WI38 (cell line): Measurements from ENCODE around the gene TMEM120A.
"Not testable (repeated sequence)": the region's sequence is repeated elsewhere in the genome, so short reads cannot be mapped to it uniquely, and the experiment has no call there.

ENCODE experiments used
- H3K4me3 ChIP-seq: 2 replicates; pipeline ENCODE4 v1.5.1; 2011; ENCODE audit warnings: low read depth, mild to moderate bottlenecking, control low read depth, low read length
- TF ChIP-seq, protein P1 (sequence below): IDR thresholded peaks from 2 replicates; pipeline ENCODE4 v1.5.1; 2012; ENCODE audit warnings: low read depth, mild to moderate bottlenecking, control low read depth, low read length

TMEM120A gene

DNA sequence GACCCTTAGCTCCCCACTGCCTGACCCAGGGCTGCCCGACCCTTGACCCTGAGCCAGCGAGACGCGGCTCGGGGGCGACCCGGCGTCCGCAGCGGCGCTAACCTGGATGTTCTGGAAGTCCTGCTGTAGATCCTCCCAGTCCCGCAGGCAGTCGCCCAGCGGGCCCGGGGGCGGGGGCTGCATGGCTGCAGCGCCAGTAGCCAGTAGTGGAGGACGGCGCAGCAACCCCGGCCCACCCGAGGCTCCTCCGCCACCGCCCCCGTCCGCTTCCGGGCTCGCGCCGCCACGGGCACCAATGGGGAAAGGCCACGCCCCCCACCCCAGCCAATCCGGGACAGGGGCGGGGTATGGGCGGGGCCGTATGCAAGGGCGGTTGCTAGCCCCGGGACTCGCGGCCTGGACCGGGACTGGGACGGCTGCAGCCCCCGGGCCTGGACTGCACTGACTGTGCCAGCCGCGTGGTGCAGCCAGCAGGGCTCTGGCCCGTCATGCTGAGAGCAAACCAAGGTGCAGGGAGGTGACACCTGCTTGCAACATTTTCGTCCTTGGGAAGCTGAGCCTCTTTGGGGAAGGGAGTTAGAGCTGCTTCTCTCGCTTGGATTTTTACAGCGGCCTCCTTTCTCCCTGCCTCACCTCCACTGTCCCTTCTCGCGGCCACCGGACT lies at the start of gene TMEM120A:
TMEM120A (minus strand) TSS at position 208 of the 664 bp plus-strand sequence; CDS start at position 183, 25 bp downstream.
- H3K4me3 ChIP-seq = peak within 1 kb of the TSS; percentile 76
- TF ChIP-seq, protein P1, sequence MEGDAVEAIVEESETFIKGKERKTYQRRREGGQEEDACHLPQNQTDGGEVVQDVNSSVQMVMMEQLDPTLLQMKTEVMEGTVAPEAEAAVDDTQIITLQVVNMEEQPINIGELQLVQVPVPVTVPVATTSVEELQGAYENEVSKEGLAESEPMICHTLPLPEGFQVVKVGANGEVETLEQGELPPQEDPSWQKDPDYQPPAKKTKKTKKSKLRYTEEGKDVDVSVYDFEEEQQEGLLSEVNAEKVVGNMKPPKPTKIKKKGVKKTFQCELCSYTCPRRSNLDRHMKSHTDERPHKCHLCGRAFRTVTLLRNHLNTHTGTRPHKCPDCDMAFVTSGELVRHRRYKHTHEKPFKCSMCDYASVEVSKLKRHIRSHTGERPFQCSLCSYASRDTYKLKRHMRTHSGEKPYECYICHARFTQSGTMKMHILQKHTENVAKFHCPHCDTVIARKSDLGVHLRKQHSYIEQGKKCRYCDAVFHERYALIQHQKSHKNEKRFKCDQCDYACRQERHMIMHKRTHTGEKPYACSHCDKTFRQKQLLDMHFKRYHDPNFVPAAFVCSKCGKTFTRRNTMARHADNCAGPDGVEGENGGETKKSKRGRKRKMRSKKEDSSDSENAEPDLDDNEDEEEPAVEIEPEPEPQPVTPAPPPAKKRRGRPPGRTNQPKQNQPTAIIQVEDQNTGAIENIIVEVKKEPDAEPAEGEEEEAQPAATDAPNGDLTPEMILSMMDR = no peak

DNA sequence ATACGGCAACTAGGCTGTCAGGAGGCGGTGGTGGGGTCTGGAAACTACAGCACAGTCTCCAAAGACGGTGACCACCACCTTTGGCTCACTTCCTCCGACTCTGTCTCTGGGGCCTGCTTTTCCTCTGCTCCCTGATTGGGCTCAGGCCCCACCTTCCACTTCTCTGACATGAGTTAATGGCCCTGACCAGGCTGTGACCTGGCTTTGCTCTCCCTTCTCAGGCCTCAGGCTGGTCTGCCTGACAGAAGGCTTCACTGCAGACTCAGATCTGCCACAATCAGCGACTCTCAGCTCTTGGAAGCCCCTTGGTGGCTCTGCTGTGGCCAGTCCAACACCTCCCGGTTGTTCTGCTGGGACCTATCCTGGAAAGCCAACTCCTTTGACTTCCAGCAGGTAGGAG lies 45.7 kb upstream of the TMEM120A start:
- TF ChIP-seq, protein P1 = no peak
- H3K4me3 ChIP-seq = no peak overlapping the region

DNA sequence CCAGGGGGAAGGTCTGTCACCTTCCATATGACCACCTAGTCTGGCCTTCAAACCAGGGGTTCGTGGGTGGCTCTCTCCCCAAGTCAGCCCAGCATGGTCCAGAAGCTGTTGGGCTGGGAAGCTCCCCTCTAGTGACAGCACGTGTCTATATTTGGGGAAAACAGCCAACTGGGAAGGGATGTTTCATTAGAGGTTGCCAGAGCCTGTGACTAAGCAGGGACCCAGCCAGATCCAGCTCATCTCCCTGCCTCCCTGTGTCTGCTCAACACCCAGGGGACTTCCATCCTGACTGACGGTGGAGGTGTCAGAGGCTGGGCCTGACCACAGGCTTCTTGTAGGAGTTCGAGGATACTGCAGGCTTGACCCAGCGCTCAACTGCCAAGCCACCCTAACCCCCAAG lies 42.9 kb upstream of the TMEM120A start:
- TF ChIP-seq, protein P1 = no peak
- H3K4me3 ChIP-seq = no peak overlapping the region

DNA sequence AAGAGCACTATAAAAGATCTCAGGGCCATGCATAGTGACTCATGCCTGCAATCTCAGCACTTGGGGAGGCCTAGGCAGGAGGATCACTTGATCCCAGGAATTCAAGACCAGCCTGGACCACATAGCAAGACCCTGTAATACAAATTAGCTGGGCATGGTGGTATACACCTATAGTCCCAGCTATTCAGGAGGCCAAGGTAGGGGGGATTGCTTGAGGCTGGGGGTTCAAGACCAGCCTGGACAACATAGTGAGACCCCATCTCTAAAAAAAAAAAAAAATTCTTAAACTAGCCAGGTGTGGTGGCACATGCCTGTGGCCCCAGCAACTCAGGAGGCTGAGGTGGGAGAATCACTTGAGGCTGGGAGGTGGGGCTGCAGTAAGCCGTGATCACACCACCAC lies 37.6 kb upstream of the TMEM120A start:
- TF ChIP-seq, protein P1 = no peak
- no peak overlapping the region for H3K4me3 ChIP-seq

DNA sequence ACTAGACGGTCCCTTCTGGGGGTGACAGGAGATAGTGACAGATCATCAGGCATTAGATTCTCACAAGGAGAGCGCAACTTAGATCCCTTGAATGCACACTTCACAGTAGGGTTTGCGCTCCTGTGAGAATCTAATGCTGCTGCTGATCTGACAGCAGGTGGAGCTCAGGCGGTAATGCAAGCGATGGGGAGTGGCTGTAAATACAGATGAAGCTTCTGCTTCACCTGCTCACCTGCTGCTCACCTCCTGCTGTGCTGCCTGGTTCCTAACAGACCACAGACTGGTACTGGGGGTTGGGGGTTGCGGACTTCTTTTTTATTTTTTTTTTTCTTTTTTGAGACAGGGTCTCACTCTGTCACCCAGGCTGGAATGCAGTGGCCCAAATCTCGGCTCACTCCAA lies 35.3 kb upstream of the TMEM120A start:
- not testable (repeated sequence) for H3K4me3 ChIP-seq

DNA sequence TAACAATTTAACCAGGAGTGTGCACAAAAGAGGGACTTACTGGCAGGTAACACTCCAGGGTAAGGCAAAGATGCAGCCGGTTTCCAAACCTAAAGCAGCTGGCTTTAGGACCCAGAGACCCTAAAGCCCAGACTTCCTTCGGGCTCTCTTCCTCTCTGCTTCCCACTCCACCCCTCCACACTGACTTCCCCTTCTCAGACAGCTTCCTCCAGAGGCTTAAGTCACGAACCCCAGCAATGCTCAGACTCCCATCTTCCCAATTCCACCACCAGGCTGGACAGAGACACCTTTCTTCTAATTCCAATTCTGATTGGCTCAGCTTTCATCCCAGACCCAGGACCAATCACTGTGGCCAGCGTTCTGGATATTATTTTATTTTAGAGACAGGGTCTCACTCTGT lies 28.6 kb upstream of the TMEM120A start:
- TF ChIP-seq, protein P1 = no peak
- H3K4me3 ChIP-seq = no peak overlapping the region

DNA sequence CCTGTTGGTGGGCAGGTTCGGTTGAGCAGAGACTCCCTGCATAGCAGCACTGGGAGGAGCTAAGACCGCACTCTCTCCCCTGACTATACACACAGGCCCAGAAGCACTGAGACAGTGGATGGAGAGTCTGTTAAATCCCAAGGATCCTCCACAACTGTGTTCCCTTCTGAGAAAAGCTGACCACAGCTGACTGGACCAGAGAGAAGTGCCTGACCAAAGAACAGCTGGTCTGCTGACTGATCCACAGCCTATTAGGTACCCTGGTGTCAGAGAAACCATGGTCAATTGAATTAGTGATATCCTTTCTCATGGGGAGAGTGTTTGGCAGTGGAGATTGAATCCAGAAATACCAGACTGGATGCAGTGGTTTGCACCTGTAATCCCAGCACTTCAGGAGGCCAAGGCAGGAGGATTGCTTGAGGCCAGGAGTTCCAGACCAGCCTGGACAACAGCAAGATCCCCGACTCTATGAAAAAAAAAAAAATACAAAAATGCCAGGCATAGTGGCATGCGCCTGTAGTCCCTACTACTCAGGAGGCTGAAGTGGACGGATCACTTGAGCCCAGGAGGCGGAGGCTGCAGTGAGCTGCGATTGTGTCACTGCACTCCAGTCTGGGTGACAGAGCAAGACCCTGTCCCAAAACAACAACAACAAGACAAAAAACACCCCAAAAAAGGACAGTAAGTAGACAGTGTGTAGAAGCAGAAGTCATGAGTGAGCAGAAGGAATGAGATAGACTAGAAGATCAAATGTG lies 27.8 kb upstream of the TMEM120A start:
- H3K4me3 ChIP-seq = no peak overlapping the region
- TF ChIP-seq, protein P1 = no peak
